ENCODE data around the gene TYR. TPM values are rescaled to one million over a fixed set of nuclear protein-coding genes. Genes with fewer than 3 reads are reported as not detected.
"Not testable (repeated sequence)": the region's sequence is repeated elsewhere in the genome, so short reads cannot be mapped to it uniquely, and the experiment has no call there.

TYR gene
- total RNA-seq, 1 donor from 2014 or later, result not detected

DNA sequence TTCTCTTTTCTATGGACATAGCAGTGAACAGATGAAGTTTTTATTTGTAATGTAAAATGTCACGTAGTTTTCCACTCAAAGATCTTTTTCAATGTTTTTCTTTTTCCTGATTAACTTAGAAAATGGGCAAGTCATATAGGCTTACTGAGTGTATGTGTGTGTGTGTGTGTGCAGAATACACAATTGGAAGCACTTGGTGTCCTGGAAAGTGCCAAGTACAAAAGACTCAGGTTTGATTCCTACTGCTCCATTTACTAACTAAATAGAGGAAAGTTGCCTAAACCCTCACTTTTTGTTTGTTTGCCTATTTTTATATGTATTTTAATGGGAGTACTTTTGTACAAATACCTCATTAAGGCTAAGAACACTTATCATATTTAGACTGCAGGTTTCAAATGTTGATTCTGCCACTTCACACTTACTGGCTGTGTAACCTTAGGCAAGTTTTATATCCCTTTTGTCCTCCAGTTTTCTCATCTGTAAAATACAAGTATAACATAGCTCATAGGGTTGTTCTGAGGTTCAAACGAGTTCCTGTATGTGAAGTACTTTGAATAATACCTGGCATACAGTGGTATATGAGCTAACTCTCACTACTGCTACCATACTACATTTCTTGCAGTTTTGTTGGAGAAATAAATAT, 90.1 kb downstream of the TYR start:
- ChIA-PET CTCF (no interaction called here), POLR2A (no interaction called here)
- ATAC-seq (ENCODE audit: low read depth) (no peak), DNase-seq (no peak)
- TF ChIP-seq, protein P1, sequence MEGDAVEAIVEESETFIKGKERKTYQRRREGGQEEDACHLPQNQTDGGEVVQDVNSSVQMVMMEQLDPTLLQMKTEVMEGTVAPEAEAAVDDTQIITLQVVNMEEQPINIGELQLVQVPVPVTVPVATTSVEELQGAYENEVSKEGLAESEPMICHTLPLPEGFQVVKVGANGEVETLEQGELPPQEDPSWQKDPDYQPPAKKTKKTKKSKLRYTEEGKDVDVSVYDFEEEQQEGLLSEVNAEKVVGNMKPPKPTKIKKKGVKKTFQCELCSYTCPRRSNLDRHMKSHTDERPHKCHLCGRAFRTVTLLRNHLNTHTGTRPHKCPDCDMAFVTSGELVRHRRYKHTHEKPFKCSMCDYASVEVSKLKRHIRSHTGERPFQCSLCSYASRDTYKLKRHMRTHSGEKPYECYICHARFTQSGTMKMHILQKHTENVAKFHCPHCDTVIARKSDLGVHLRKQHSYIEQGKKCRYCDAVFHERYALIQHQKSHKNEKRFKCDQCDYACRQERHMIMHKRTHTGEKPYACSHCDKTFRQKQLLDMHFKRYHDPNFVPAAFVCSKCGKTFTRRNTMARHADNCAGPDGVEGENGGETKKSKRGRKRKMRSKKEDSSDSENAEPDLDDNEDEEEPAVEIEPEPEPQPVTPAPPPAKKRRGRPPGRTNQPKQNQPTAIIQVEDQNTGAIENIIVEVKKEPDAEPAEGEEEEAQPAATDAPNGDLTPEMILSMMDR (IDR thresholded peaks at IDR 0.05), result no peak
- H3K36me3 Mint-ChIP-seq (ENCODE audit: low read depth), result no peaks in the 10 kb centered on the region
- H3K4me1 Mint-ChIP-seq, result no peaks in the 10 kb centered on the region
- no peaks in the 10 kb centered on the region for H3K27me3 Mint-ChIP-seq
- H3K9me3 Mint-ChIP-seq, result no peaks in the 10 kb centered on the region
- no peak overlapping the region for H3K27ac Mint-ChIP-seq
- intact Hi-C loops (cut with micrococcal nuclease), result no loop called here
- no peak overlapping the region for H3K4me3 Mint-ChIP-seq

- intact Hi-C loops (cut with micrococcal nuclease); DNase-seq; H3K9me3 Mint-ChIP-seq; CTCF ChIA-PET; POLR2A ChIA-PET; H3K4me3 Mint-ChIP-seq; H3K27ac Mint-ChIP-seq; H3K36me3 Mint-ChIP-seq (ENCODE audit: low read depth); H3K4me1 Mint-ChIP-seq; H3K27me3 Mint-ChIP-seq; ATAC-seq (ENCODE audit: low read depth): not testable (repeated sequence)
Measured at GRCh38 chr11:89272540-89273088, 94.9 kb downstream of the TYR start.

DNA sequence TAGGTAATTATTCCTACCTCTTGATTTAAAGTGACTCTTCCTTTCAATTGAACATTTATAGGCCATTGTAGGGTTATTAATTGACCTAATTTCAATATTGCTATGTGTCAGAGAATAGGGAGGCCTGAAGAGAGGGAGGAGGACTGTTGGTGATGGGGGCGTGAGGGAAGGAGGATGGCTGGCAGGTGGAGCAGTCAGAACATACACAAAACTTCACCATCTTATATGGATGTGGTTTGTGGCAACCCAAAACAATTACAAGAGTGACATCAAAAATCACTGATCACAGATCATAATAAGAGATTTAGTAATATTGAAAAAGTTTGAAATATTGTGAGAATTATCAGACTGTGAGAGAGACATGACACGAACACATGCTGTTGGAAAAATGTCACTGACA, 95.5 kb downstream of the TYR start:
- DNase-seq; ATAC-seq (ENCODE audit: low read depth); POLR2A ChIA-PET; intact Hi-C loops (cut with micrococcal nuclease); H3K4me1 Mint-ChIP-seq; H3K36me3 Mint-ChIP-seq (ENCODE audit: low read depth); H3K27ac Mint-ChIP-seq; H3K9me3 Mint-ChIP-seq; H3K27me3 Mint-ChIP-seq; H3K4me3 Mint-ChIP-seq; CTCF ChIA-PET: not testable (repeated sequence)

DNA sequence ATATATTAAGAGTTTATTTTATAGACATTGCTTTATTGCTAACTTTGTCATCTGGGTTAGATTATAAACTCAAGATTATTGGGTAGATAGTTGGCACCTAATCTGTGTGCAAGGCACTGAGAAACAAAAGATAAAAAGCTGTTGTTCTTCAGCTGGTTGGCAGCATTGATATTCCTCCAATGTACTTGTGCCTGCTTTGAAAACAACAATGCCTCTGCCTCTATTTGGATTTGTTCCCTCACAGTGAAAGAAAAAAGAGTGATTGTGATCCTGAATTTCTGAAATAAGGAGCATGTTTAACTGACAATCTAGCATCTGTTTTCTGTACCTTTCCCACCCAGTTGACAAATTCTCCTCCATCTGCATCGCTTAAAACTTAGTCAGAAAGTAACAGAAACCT, 98.3 kb downstream of the TYR start:
- Mint-ChIP-seq H3K9me3 (peaks cover 2% of the 10 kb centered on the region), H3K27ac (no peak overlapping the region), H3K4me3 (no peak overlapping the region), H3K36me3 (ENCODE audit: low read depth) (no peaks in the 10 kb centered on the region), H3K4me1 (no peaks in the 10 kb centered on the region), H3K27me3 (no peaks in the 10 kb centered on the region)
- DNase-seq (no peak), ATAC-seq (ENCODE audit: low read depth) (no peak)
- TF ChIP-seq, protein P1 (IDR thresholded peaks at IDR 0.05), result no peak
- CTCF ChIA-PET, result no interaction called here
- POLR2A ChIA-PET, result no interaction called here
- intact Hi-C loops (cut with micrococcal nuclease), result no loop called here

DNA sequence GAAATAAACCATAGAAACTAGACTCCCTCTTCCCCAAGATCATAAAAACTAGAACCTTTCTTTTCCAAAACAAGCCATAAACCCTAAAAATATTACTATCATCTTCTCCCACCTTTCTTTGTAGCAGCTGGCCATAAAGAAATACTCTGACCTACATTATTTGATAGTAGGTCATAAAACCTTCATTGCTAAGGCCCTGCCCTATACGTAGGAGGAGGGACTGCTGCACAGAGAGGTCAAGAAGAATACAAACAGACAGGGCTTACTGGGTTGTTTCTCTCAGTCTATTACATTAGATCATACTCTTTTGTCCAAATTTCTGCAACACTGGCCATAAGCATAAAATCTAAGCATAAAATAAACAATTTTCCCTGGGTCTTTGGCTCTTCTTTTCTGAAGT, 101.5 kb downstream of the TYR start:
- Mint-ChIP-seq H3K4me3 (no peak overlapping the region), H3K4me1 (no peaks in the 10 kb centered on the region), H3K27ac (no peak overlapping the region), H3K9me3 (peaks cover 2% of the 10 kb centered on the region), H3K27me3 (no peaks in the 10 kb centered on the region), H3K36me3 (ENCODE audit: low read depth) (no peaks in the 10 kb centered on the region)
- ChIA-PET POLR2A (no interaction called here), CTCF (no interaction called here)
- ATAC-seq (ENCODE audit: low read depth) (no peak), DNase-seq (no peak)
- TF ChIP-seq, protein P1 (IDR thresholded peaks at IDR 0.05), result no peak
- intact Hi-C loops (cut with micrococcal nuclease), result no loop called here

DNA sequence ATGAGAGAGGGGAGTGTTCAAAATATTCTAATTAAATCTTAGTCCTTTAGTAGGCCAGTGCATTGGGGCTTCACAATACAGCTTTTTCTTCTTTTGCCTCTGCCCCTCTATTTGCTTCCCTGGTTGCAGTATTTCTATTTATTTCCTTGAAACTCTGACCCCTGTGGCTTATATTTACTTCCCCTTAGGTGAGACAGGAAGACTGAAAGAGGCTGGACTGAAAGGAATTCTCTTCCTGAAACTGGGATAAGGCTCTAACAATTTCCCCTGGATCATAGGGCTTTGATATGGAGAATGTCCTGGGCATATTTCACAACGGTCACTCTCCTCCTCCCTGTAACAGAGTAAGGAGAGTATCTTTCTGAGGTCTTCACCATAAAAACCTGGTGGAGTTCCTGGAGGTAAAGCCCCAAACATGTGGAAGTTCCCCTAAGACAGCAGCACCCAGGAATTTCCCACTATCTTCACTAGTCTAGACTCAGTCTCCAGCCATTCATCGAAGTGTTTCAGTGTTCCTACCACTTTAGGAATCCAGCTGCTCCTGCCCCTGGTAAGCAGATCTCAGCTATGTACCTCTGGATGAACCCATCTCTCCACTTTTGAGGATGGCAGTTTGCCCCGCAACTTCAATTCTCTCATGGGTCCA, 103.5 kb downstream of the TYR start:
- intact Hi-C loops (cut with micrococcal nuclease), result not testable (repeated sequence)

DNA sequence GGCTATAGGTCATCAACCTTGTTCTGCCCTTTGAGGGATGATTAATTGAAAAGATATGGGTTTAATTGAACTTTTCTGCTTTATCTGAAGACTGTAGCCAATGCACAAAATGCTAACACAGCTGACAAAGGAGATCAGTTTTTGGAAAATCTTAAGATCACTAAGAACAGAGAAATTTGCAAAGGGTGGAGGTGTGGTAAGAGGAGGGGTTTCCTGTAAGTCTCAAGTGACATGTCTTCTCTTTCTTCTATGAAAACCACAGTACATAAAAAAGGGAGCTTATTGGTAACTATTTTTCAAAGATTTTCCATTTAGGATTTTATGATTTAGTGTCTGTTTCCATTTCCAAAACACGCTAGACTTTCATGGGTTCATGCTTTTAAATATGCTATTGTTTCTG, 108.9 kb downstream of the TYR start:
- intact Hi-C loops (cut with micrococcal nuclease); H3K4me3 Mint-ChIP-seq; H3K9me3 Mint-ChIP-seq; H3K36me3 Mint-ChIP-seq (ENCODE audit: low read depth); H3K4me1 Mint-ChIP-seq; H3K27me3 Mint-ChIP-seq; DNase-seq; H3K27ac Mint-ChIP-seq; POLR2A ChIA-PET; CTCF ChIA-PET; ATAC-seq (ENCODE audit: low read depth): not testable (repeated sequence)

More for the DNA sequence above, 103.5 kb downstream of the TYR start:
- ATAC-seq (ENCODE audit: low read depth); H3K9me3 Mint-ChIP-seq; H3K27me3 Mint-ChIP-seq; H3K36me3 Mint-ChIP-seq (ENCODE audit: low read depth); CTCF ChIA-PET; H3K27ac Mint-ChIP-seq; POLR2A ChIA-PET; H3K4me1 Mint-ChIP-seq; DNase-seq; H3K4me3 Mint-ChIP-seq: not testable (repeated sequence)

DNA sequence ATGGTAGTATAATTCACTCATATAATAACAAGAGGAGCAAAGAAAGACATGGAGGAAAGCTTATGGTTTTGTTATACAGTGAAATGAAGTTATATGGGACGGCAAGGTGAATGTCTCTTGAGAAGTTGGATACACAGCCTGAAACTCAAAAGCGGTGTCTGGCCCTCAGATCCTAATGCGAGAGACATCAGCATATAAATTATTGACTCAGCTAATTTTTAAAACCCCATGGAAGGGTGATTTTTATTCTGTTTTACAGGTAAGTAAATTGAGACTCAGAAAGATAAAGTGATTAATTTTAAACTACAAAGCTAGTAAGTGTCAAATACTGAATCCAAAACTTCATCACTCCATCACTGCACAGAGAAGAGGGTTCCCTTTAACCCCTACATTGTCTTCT, 110.3 kb downstream of the TYR start:
- CTCF ChIA-PET; H3K27me3 Mint-ChIP-seq; ATAC-seq (ENCODE audit: low read depth); H3K27ac Mint-ChIP-seq; H3K4me1 Mint-ChIP-seq; DNase-seq; H3K4me3 Mint-ChIP-seq; H3K36me3 Mint-ChIP-seq (ENCODE audit: low read depth); POLR2A ChIA-PET; H3K9me3 Mint-ChIP-seq; intact Hi-C loops (cut with micrococcal nuclease): not testable (repeated sequence)
